Lung (tissue), 12 donors: ENCODE results near the gene PDLIM4. TPM values are rescaled to one million over a fixed set of nuclear protein-coding genes. Genes with fewer than 3 reads are reported as not detected.
A peak's percentile ranks its signal among the peaks of the same experiment; 100 is the strongest.

ENCODE experiments used
- ATAC-seq: fragments of 200-7000 bp; cut with Tn5 transposase; one replicate; pipeline ENCODE4 v1.9.1; 2020; ENCODE audit warnings: moderate number of reproducible peaks; ENCODE audit not compliant: insufficient read depth, low FRiP score
- DNase-seq, 3 donors: peaks; one replicate each; pipeline ENCODE4 v3.0.0-alpha.2; 2013 to 2017
- H3K27ac ChIP-seq, 2 donors: one replicate each; pipeline ENCODE4 v1.5.1; 2013; ENCODE audit warnings: mild to moderate bottlenecking in 2 of 2, moderate library complexity in 2 of 2, control low read depth in 1 of 2, inconsistent platforms in 1 of 2, low read depth in 1 of 2, low read length in 1 of 2
- H3K27me3 ChIP-seq, 3 donors: one replicate each; pipeline ENCODE4 v1.5.1; 2013; ENCODE audit warnings: low read length in 2 of 3; ENCODE audit not compliant: control insufficient read depth in 3 of 3, insufficient read depth in 3 of 3
- H3K36me3 ChIP-seq, 4 donors: one replicate each; pipeline ENCODE4 v1.5.1; 2013; ENCODE audit warnings: low read length in 4 of 4, mild to moderate bottlenecking in 1 of 4, moderate library complexity in 1 of 4; ENCODE audit not compliant: control insufficient read depth in 4 of 4, insufficient read depth in 4 of 4
- H3K4me1 ChIP-seq, 5 donors: one replicate each; pipeline ENCODE4 v1.5.1; 2013; ENCODE audit warnings: low read length in 5 of 5, mild to moderate bottlenecking in 2 of 5, moderate library complexity in 1 of 5; ENCODE audit not compliant: control insufficient read depth in 5 of 5, insufficient read depth in 5 of 5
- H3K4me3 ChIP-seq: one replicate; pipeline ENCODE4 v1.5.1; 2013; ENCODE audit warnings: mild to moderate bottlenecking, control low read depth, moderate library complexity
- H3K9ac ChIP-seq, 2 donors: one replicate each; pipeline ENCODE4 v1.5.1; 2013; ENCODE audit warnings: low read length in 2 of 2, control low read depth in 1 of 2; ENCODE audit not compliant: insufficient read depth in 1 of 2
- H3K9me3 ChIP-seq, 4 donors: one replicate each; pipeline ENCODE4 v1.5.1; 2013; ENCODE audit warnings: low read length in 3 of 4, mild to moderate bottlenecking in 1 of 4, moderate library complexity in 1 of 4; ENCODE audit not compliant: control insufficient read depth in 4 of 4, insufficient read depth in 3 of 4
- CTCF ChIP-seq: IDR thresholded peaks from 2 replicates; pipeline ENCODE4 v1.5.1; 2012; ENCODE audit warnings: mild to moderate bottlenecking; ENCODE audit errors: control extremely low read depth, extremely low read depth
- WGBS, 2 donors: extraction: QIAGEN DNeasy Blood & Tissue Kit; methylation state at CpG; one replicate each; pipeline ENCODE4 v1.1.7; 2013; 5-methylcytosine and 5-hydroxymethylcytosine counted together
- polyA plus RNA-seq, 2 donors: library from polyadenylated mRNA; stranded (reverse); fragments of 200-250 nt; gene quantifications; one replicate each; pipeline ENCODE4 v1.2.1, GENCODE V29; 2013
- total RNA-seq, 2 donors: library from RNA; depleted of rRNA in 1 of 2; stranded (reverse); fragments of >200 nt in 1 of 2; gene quantifications; one replicate each; pipeline ENCODE4 v1.2.1, GENCODE V29; 2014 to 2021
- donor health status: control.
- donor health status: control.
- donor health status: Bipolar disorder and iron deficiency.
- donor health status: healthy.
- donor health status: DM: yes; HTN: yes; CAD: no.

Gene PDLIM4
- total and polyA plus RNA-seq, 4 donors, result 7.3 to 13.8 (median 9.6) TPM

- no peaks in the 10 kb centered on the region for H3K27me3 ChIP-seq
- H3K4me1 ChIP-seq, result peaks cover 0 to 12% (median 3%) of the 10 kb centered on the region in 5 donors
- no peak for TF ChIP-seq CTCF
- 99 to 100% methylated on average over 1 of the region's 1 CpG for WGBS, 2 donors
- DNase-seq, result no peak
- H3K9me3 ChIP-seq, result no peaks in the 10 kb centered on the region
- H3K4me3 ChIP-seq, result no peak overlapping the region
- H3K27ac ChIP-seq, result no peak overlapping the region
- H3K36me3 ChIP-seq, result no peaks in the 10 kb centered on the region
- no peak overlapping the region for H3K9ac ChIP-seq
- ATAC-seq, result no peak
These were observed 9.3 kb downstream of the PDLIM4 start for GRCh38 chr5:132266836-132267160.

GRCh38 chr5:132267166-132267739 is 9.8 kb downstream of the PDLIM4 start:
- no peak overlapping the region for H3K4me3 ChIP-seq
- H3K27me3 ChIP-seq, result no peaks in the 10 kb centered on the region
- H3K9ac ChIP-seq, result no peak overlapping the region
- no peaks in the 10 kb centered on the region for H3K36me3 ChIP-seq
- H3K9me3 ChIP-seq, result no peaks in the 10 kb centered on the region
- peaks cover 0 to 12% (median 3%) of the 10 kb centered on the region in 5 donors for H3K4me1 ChIP-seq
- no peak for TF ChIP-seq CTCF
- DNase-seq (no peak), ATAC-seq (no peak)
- no peak overlapping the region for H3K27ac ChIP-seq

- peak in 1 of 3 donors; percentile 48 for DNase-seq
These were observed 10.7 kb downstream of the PDLIM4 start for GRCh38 chr5:132267931-132268768.

More at GRCh38 chr5:132267931-132268768, 10.7 kb downstream of the PDLIM4 start:
- ATAC-seq, result no peak
- Histone ChIP-seq H3K27me3 (no peaks in the 10 kb centered on the region), H3K9ac (no peak overlapping the region), H3K9me3 (no peaks in the 10 kb centered on the region), H3K4me3 (no peak overlapping the region), H3K36me3 (no peaks in the 10 kb centered on the region), H3K27ac (no peak overlapping the region), H3K4me1 (peaks cover 0 to 12% (median 3%) of the 10 kb centered on the region in 5 donors)
- 73 to 90% methylated on average over 5 to 6 of the region's 6 CpGs for WGBS, 2 donors
- TF ChIP-seq CTCF, result no peak
